NOMO-1 (cell line): ENCODE data around the gene OGA.

Experiments used
- DNase-seq, 2 experiments: peaks; one replicate each; lab custom pipeline; 2025; ENCODE audit not compliant: unreplicated experiment in 2 of 2; lab: John Stamatoyannopoulos, UW

The OGA gene

GRCh38 chr10:101776161-101776817 is 42.0 kb downstream of the OGA start:
- DNase-seq: no peak

- no peak for DNase-seq
Measured at GRCh38 chr10:101775273-101776160, 42.7 kb downstream of the OGA start, which contains the start of gene FGF8. FGF8 (minus strand) TSS chr10:101776114; CDS start chr10:101775900, 214 bp downstream.

GRCh38 chr10:101774589-101775272 is 43.5 kb downstream of the OGA start:
- no peak for DNase-seq

- DNase-seq: no peak
Measured at GRCh38 chr10:101773923-101774588, 44.2 kb downstream of the OGA start.

- no peak for DNase-seq
Measured at GRCh38 chr10:101772895-101773761, 45.1 kb downstream of the OGA start.

GRCh38 chr10:101772017-101772894 is 46.0 kb downstream of the OGA start:
- DNase-seq: no peak

- DNase-seq: no peak
Measured at GRCh38 chr10:101771380-101771779, 46.9 kb downstream of the OGA start.

GRCh38 chr10:101770331-101771215 is 47.7 kb downstream of the OGA start:
- DNase-seq: no peak

- no peak for DNase-seq
Measured at GRCh38 chr10:101769541-101770180, 48.6 kb downstream of the OGA start.

GRCh38 chr10:101768791-101769170 is 49.5 kb downstream of the OGA start:
- DNase-seq: no peak

- no peak for DNase-seq
Measured at GRCh38 chr10:101767966-101768790, 50.1 kb downstream of the OGA start.

GRCh38 chr10:101767600-101767945 is 50.7 kb downstream of the OGA start:
- no peak for DNase-seq

GRCh38 chr10:101766753-101767599 is 51.3 kb downstream of the OGA start:
- DNase-seq: no peak

GRCh38 chr10:101766306-101766705 is 51.9 kb downstream of the OGA start:
- no peak for DNase-seq

GRCh38 chr10:101763141-101763846 is 55.0 kb downstream of the OGA start:
- DNase-seq: no peak
